ENCODE results near the gene MAPT.

Gene MAPT

GRCh38 chr17:46074540-46074939 lies 180.2 kb downstream of the MAPT start:
- no peak for DNase-seq

Measured in activated CD4-positive, alpha-beta T cell treated with anti-CD3 and anti-CD28 coated beads, Interleukin-2, amount 50 U/mL, for 4 hours (primary cell).